ENCODE measurements around the gene RAB24. TPM values are rescaled to one million over a fixed set of nuclear protein-coding genes. Genes with fewer than 3 reads are reported as not detected.

Gene RAB24
- total RNA-seq, 1 donor from 2014 or later, result 28.3 TPM

- Mint-ChIP-seq H3K4me1 (no peaks in the 10 kb centered on the region), H3K4me3 (no peak overlapping the region), H3K9me3 (no peaks in the 10 kb centered on the region), H3K27ac (no peak overlapping the region), H3K27me3 (ENCODE audit: low read depth) (no peaks in the 10 kb centered on the region), H3K36me3 (peaks cover 27% of the 10 kb centered on the region)
- TF ChIP-seq, protein P1, sequence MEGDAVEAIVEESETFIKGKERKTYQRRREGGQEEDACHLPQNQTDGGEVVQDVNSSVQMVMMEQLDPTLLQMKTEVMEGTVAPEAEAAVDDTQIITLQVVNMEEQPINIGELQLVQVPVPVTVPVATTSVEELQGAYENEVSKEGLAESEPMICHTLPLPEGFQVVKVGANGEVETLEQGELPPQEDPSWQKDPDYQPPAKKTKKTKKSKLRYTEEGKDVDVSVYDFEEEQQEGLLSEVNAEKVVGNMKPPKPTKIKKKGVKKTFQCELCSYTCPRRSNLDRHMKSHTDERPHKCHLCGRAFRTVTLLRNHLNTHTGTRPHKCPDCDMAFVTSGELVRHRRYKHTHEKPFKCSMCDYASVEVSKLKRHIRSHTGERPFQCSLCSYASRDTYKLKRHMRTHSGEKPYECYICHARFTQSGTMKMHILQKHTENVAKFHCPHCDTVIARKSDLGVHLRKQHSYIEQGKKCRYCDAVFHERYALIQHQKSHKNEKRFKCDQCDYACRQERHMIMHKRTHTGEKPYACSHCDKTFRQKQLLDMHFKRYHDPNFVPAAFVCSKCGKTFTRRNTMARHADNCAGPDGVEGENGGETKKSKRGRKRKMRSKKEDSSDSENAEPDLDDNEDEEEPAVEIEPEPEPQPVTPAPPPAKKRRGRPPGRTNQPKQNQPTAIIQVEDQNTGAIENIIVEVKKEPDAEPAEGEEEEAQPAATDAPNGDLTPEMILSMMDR (IDR thresholded peaks at IDR 0.05; ENCODE audit: unreplicated experiment), result no peak
- no peak for DNase-seq (ENCODE audit: low spot score in 2 of 2, unreplicated experiment in 2 of 2)
These were observed 35.7 kb upstream of the RAB24 start for GRCh38 chr5:177339107-177339638.

DNA sequence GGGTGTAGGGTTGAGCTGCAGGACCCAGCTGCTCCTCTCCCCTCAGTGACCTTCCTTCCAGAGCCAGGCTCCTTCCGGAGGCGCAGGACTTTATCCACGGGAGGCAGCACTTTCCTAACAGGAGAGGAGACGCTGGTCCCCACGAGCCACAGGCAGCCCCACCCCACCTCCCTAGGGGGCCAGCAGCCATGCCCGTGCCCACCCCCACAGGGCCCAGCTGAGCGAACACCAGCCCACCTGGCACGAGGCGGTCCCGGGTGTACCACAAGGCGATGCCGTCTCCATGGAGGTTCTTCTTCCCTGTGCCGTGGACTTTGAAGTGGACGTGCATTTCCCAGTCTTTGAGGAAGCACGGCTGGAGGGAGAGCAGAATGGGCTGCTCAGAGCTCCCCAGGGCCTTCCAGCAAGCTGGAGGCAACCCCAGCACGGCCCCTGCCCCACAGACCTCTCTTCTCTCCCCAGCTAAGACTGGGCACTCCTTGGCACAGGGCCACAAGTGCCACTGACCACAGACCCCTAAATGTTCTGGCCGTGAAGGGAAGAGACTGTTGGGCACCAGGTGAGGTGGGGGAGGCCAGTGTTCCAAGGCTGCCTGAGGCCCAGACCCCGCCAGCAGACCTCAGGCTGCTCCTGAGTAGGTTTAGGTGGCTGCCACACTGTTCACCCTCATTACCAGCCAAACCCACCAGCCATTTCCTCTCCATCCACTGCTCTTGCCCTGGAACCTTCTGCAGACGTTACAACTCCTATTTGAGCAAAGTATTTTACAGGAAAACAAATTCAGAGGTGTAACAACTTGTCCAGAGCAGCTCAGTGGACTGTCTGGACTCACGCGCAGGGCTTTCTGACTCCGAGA, 35.0 kb upstream of the RAB24 start:
- Mint-ChIP-seq H3K9me3 (no peaks in the 10 kb centered on the region), H3K27ac (no peak overlapping the region), H3K4me3 (no peak overlapping the region), H3K27me3 (ENCODE audit: low read depth) (no peaks in the 10 kb centered on the region), H3K4me1 (no peaks in the 10 kb centered on the region), H3K36me3 (peaks cover 31% of the 10 kb centered on the region)
- no peak for DNase-seq (ENCODE audit: low spot score in 2 of 2, unreplicated experiment in 2 of 2)
- TF ChIP-seq, protein P1 (IDR thresholded peaks at IDR 0.05; ENCODE audit: unreplicated experiment), result no peak

GRCh38 chr5:177336603-177337494, 33.3 kb upstream of the RAB24 start:
- Mint-ChIP-seq H3K9me3 (no peaks in the 10 kb centered on the region), H3K36me3 (peaks cover 30% of the 10 kb centered on the region), H3K4me1 (no peaks in the 10 kb centered on the region), H3K27ac (no peak overlapping the region), H3K27me3 (ENCODE audit: low read depth) (no peaks in the 10 kb centered on the region), H3K4me3 (no peak overlapping the region)
- TF ChIP-seq, protein P1 (IDR thresholded peaks at IDR 0.05; ENCODE audit: unreplicated experiment), result no peak
- no peak for DNase-seq (ENCODE audit: low spot score in 2 of 2, unreplicated experiment in 2 of 2)

DNA sequence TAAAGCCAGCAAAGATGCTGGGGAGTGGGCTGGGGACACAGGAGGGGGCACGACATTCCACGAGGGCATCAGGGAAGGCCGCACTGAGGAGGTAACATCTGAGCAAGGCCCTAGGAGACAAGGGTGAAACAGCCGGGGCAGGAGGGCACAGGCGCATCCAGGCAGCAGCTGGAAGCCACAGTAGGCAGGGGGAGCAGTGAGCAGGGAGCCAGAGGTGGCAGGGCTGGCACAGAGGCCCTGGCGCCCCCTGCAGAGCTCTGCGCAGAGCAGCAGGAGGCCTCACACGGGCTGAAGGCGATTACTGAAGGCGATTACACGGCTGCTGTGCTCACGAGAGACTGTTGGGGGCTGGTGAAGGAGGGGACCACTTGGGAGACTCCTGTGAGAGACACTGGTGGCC, 32.6 kb upstream of the RAB24 start:
- Mint-ChIP-seq H3K27me3 (ENCODE audit: low read depth) (no peaks in the 10 kb centered on the region), H3K9me3 (no peaks in the 10 kb centered on the region), H3K4me1 (no peaks in the 10 kb centered on the region), H3K27ac (no peak overlapping the region), H3K4me3 (no peak overlapping the region), H3K36me3 (peaks cover 25% of the 10 kb centered on the region)
- no peak for DNase-seq (ENCODE audit: low spot score in 2 of 2, unreplicated experiment in 2 of 2)
- TF ChIP-seq, protein P1 (IDR thresholded peaks at IDR 0.05; ENCODE audit: unreplicated experiment), result no peak

DNA sequence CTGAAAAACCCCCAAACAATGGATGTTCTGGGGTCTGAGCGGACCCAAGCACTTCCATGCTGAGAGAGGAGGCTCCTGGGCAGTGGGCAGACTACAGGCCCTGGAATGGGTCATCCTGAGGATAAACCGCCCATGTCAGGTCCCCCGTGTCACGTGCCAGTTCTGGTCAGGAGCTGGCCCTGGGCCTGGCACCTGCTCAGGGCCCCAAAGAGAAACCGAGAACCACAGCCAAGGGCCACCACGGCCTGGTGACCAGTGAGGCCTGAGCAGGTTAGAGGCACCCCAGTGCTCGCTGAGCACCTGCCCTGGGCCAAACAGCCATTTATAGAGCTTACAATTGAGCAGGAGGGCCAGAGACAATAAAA, 32.2 kb upstream of the RAB24 start:
- H3K27ac Mint-ChIP-seq, result no peak overlapping the region
- peaks cover 28% of the 10 kb centered on the region for H3K36me3 Mint-ChIP-seq
- H3K27me3 Mint-ChIP-seq (ENCODE audit: low read depth), result no peaks in the 10 kb centered on the region
- TF ChIP-seq, protein P1 (IDR thresholded peaks at IDR 0.05; ENCODE audit: unreplicated experiment), result no peak
- H3K9me3 Mint-ChIP-seq, result no peaks in the 10 kb centered on the region
- H3K4me3 Mint-ChIP-seq, result no peak overlapping the region
- no peaks in the 10 kb centered on the region for H3K4me1 Mint-ChIP-seq
- DNase-seq (ENCODE audit: low spot score in 2 of 2, unreplicated experiment in 2 of 2), result no peak
